BJ (cell line): ENCODE measurements around the gene NEO1. TPM values are rescaled to one million over a fixed set of nuclear protein-coding genes. Genes with fewer than 3 reads are reported as not detected.

Experiments used
- CTCF ChIA-PET: fragments of 350-600 bp; formaldehyde crosslinking; extraction: SDS; loops from one replicate; lab custom pipeline; 2021; ENCODE audit warnings: antibody characterized with exemption, inconsistent platforms; lab: Yijun Ruan, JAX
- POLR2A ChIA-PET: fragments of 300-600 bp; sonication (Branson Sonifier 250); formaldehyde crosslinking; extraction: SDS; loops from one replicate; lab custom pipeline; 2021; ENCODE audit warnings: antibody characterized with exemption; lab: Charles Lee
- DNase-seq: peaks from one replicate; pipeline ENCODE4 v3.0.0-alpha.2; 2011; ENCODE audit warnings: low read depth
- H3K27me3 ChIP-seq: 2 replicates; pipeline ENCODE4 v1.6.0; 2011; ENCODE audit warnings: low read length; ENCODE audit not compliant: control insufficient read depth, insufficient read depth
- H3K36me3 ChIP-seq: 2 replicates; pipeline ENCODE4 v1.5.1; 2011; ENCODE audit warnings: low read length; ENCODE audit not compliant: control insufficient read depth, insufficient read depth
- H3K4me3 ChIP-seq: 2 replicates; pipeline ENCODE4 v1.5.1; 2011; ENCODE audit warnings: low read depth, mild to moderate bottlenecking, control low read depth, low read length
- polyA plus RNA-seq: library from polyadenylated mRNA; depleted of rRNA; stranded (reverse); fragments of >200 nt; gene quantifications from 2 replicates; pipeline ENCODE4 v1.2.3, GENCODE V29; 2011
- TF ChIP-seq, protein P1 (sequence below): IDR thresholded peaks from 2 replicates; pipeline ENCODE4 v1.5.1; 2011; ENCODE audit warnings: low read depth, mild to moderate bottlenecking, control low read depth, inconsistent platforms, low read length, moderate library complexity; ENCODE audit not compliant: insufficient read depth

NEO1 gene
- polyA plus RNA-seq, 1 experiment, result 2.9 TPM

DNA sequence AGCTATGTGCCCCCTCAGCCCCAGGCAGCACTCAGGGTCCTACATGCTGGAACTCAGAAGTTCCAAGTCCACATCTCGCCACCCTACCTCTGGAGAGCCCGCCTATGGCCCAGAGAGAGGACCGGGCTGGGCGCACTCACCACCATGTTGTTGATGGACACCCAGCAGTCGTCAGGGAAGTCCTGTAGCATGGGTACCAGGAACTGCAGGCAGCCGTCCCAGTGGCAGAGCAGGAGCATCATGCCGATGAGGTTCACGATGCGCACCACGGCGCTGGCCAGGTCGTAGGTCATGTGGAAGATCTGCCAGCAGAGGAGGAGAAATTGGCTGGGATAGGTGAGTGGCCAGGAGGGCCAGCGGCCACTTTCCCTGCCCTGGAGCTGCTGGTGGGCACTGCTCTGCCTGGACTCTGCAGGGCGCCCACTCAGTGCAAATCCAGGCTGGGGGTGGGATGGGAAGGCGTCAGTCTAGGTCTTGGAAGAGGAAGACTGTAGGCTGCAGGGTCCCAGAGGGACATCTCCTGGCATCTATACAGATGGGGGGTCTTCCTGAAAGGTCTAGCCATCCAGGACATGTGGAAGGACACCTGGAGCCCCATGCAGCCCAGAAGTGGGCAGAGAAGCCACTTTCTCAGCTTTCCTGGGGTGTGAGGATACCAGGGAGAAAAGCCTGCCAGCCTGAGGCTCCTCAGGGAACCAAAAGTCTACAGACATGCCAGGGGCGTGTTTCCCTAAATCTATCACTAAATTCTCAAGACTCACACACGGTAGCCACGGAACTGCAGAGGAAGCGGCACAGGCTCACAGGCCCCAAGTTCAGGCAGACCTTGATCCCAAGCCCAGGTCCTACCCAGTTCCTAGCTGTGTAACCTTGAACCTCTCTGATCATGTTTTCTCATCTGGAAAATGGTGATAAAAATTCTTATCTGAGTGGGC lies 280.0 kb downstream of the NEO1 start:
- no peak overlapping the region for H3K4me3 ChIP-seq
- H3K27me3 ChIP-seq, result no peaks in the 10 kb centered on the region
- TF ChIP-seq, protein P1, sequence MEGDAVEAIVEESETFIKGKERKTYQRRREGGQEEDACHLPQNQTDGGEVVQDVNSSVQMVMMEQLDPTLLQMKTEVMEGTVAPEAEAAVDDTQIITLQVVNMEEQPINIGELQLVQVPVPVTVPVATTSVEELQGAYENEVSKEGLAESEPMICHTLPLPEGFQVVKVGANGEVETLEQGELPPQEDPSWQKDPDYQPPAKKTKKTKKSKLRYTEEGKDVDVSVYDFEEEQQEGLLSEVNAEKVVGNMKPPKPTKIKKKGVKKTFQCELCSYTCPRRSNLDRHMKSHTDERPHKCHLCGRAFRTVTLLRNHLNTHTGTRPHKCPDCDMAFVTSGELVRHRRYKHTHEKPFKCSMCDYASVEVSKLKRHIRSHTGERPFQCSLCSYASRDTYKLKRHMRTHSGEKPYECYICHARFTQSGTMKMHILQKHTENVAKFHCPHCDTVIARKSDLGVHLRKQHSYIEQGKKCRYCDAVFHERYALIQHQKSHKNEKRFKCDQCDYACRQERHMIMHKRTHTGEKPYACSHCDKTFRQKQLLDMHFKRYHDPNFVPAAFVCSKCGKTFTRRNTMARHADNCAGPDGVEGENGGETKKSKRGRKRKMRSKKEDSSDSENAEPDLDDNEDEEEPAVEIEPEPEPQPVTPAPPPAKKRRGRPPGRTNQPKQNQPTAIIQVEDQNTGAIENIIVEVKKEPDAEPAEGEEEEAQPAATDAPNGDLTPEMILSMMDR, result no peak
- H3K36me3 ChIP-seq, result no peaks in the 10 kb centered on the region
- no peak for DNase-seq
- CTCF ChIA-PET, result interaction anchor here (1.0 kb wide), 1 partner anchor 367 kb away, joined by 3 read pairs; no protein-coding TSS in a partner anchor
- POLR2A ChIA-PET, result no interaction called here

DNA sequence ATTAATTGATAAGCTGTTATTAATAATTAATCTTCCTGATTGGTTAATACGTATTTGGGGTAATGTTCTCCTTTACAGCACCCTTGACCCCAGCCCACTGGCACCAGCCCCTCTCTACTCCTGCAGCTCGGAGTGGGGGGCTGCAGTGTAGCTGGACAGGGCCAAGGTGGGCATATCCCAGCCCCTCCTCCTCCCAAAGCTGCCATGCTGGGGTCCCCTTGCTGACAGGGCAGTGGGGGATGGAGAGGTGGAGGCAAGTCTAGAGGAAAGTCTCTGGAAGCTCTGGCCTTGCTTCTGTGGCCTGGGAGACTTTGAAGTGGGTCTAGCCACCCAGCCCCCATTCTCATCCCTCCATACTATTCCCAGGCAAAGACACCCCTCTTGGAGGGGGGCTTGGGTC lies 280.7 kb downstream of the NEO1 start:
- ChIA-PET CTCF (interaction anchor here (0.6 kb wide), 1 partner anchor 67 kb away, joined by 3 read pairs; no protein-coding TSS in a partner anchor), POLR2A (no interaction called here)
- H3K4me3 ChIP-seq, result no peak overlapping the region
- DNase-seq, result no peak
- no peaks in the 10 kb centered on the region for H3K27me3 ChIP-seq
- no peaks in the 10 kb centered on the region for H3K36me3 ChIP-seq
- TF ChIP-seq, protein P1, result no peak

DNA sequence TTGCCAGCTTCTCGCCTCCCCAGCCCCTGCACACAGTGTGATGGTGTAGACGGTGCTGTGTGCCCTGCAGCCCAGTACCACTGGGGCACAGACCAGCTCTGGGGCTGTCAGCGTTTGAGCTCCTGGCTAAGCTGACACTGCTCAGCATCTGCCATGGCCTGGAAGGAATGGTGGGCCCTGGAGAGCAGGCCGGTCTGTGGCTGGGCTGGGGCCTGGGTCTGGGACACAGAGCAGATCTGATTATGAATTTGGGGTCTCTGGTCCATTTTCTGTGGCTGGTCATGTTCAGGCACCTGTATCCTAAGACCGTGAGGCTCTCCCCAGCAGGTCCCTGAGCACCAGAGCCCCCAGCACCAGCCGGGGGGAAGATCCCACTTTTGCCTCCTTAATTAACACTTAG lies 281.8 kb downstream of the NEO1 start:
- ChIA-PET CTCF (no interaction called here), POLR2A (no interaction called here)
- TF ChIP-seq, protein P1, result no peak
- Histone ChIP-seq H3K4me3 (no peak overlapping the region), H3K36me3 (no peaks in the 10 kb centered on the region), H3K27me3 (no peaks in the 10 kb centered on the region)
- no peak for DNase-seq

DNA sequence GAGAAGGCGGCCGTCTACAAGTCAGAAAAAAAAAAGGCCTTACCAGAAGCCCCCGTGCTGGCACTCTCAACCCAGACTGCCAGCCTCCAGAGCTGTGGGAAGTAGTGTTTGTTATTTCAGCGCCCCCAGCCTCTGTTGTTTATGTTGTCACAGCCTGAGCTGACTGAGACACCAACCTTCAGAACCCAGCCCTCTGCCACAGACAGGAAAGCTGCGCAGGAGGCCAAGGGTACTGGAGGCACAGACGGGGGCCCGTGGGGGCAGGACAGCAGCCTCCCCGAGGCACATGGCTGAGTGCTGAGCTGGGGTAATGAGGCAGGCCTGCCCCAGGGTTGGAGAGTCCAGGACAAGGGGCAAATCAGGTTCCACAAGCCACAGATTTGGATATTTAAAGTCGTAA lies 282.8 kb downstream of the NEO1 start:
- no peaks in the 10 kb centered on the region for H3K27me3 ChIP-seq
- no peak overlapping the region for H3K4me3 ChIP-seq
- DNase-seq, result no peak
- no peaks in the 10 kb centered on the region for H3K36me3 ChIP-seq
- TF ChIP-seq, protein P1, result no peak
- POLR2A ChIA-PET, result no interaction called here
- CTCF ChIA-PET, result no interaction called here

DNA sequence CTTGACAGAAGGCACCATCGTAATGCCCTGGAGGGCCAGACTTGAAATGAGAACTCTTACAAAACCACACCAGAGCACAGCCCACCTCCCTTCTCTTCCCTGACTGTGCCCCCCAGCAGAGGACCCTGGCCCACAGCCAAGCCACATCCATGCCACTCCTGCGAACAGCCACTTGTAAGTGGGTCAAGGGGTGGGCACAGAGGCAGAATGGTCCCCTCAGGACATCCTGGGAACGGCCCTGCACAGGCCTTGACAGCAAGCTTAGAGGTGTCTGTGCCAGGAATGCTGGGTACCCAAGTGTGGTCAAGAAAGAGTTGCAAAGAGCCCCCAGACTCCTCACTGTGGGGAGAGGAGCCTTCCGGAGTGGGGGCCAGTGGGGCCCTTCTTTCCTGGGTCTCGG lies 283.2 kb downstream of the NEO1 start:
- ChIA-PET POLR2A (no interaction called here), CTCF (no interaction called here)
- DNase-seq, result no peak
- TF ChIP-seq, protein P1, result no peak
- Histone ChIP-seq H3K27me3 (no peaks in the 10 kb centered on the region), H3K36me3 (no peaks in the 10 kb centered on the region), H3K4me3 (no peak overlapping the region)
